ENCODE results near the gene NPLOC4.

Gene NPLOC4

GRCh38 chr17:81581758-81582157 is 55.2 kb downstream of the NPLOC4 start:
- Histone ChIP-seq H4K20me1 (ENCODE audit: low read depth, low read length) (no peaks in the 10 kb centered on the region), H3K79me2 (ENCODE audit: insufficient read depth, low read length) (no peaks in the 10 kb centered on the region), H3K9me3 (ENCODE audit: insufficient read depth, low read length) (no peaks in the 10 kb centered on the region), H3K4me2 (ENCODE audit: low read depth, low read length, poor library complexity, severe bottlenecking) (no peak overlapping the region), H3K36me3 (ENCODE audit: low read length) (peaks cover 15% of the 10 kb centered on the region; the same call in 1 of the 2 replicates), H3K27ac (ENCODE audit: low read depth, low read length) (no peak overlapping the region), H3K9me2 (replicated peaks; ENCODE audit: insufficient read depth, low read length) (no peaks in the 10 kb centered on the region), H3F3A (ENCODE audit: insufficient read depth) (no peaks in the 10 kb centered on the region), H2AFZ (ENCODE audit: low read depth, low read length, severe bottlenecking) (no peak overlapping the region), H3K4me3 (ENCODE audit: insufficient read depth, low read length, poor library complexity, severe bottlenecking) (no peak overlapping the region), H3K27me3 (ENCODE audit: low read length) (no peaks in the 10 kb centered on the region), H3K9ac (ENCODE audit: low read length) (no peak overlapping the region)
- TF ChIP-seq EZH2phosphoT487 (conservative IDR thresholded peaks at IDR 0.05; ENCODE audit: low read length) = no peak
- TF ChIP-seq CTCF (IDR thresholded peaks at IDR 0.05; ENCODE audit: insufficient read depth, low read length, poor library complexity, severe bottlenecking) = no peak

- TF ChIP-seq EZH2phosphoT487 (conservative IDR thresholded peaks at IDR 0.05; ENCODE audit: low read length) = no peak
- TF ChIP-seq CTCF (IDR thresholded peaks at IDR 0.05; ENCODE audit: insufficient read depth, low read length, poor library complexity, severe bottlenecking) = no peak
- Histone ChIP-seq H3F3A (ENCODE audit: insufficient read depth) (no peaks in the 10 kb centered on the region), H3K79me2 (ENCODE audit: insufficient read depth, low read length) (no peaks in the 10 kb centered on the region), H3K36me3 (ENCODE audit: low read length) (peaks cover 15% of the 10 kb centered on the region; the same call in 1 of the 2 replicates), H3K9me2 (replicated peaks; ENCODE audit: insufficient read depth, low read length) (no peaks in the 10 kb centered on the region), H4K20me1 (ENCODE audit: low read depth, low read length) (no peaks in the 10 kb centered on the region), H3K9ac (ENCODE audit: low read length) (no peak overlapping the region), H3K4me3 (ENCODE audit: insufficient read depth, low read length, poor library complexity, severe bottlenecking) (no peak overlapping the region), H3K9me3 (ENCODE audit: insufficient read depth, low read length) (no peaks in the 10 kb centered on the region), H3K4me2 (ENCODE audit: low read depth, low read length, poor library complexity, severe bottlenecking) (no peak overlapping the region), H3K27me3 (ENCODE audit: low read length) (no peaks in the 10 kb centered on the region), H3K27ac (ENCODE audit: low read depth, low read length) (no peak overlapping the region), H2AFZ (ENCODE audit: low read depth, low read length, severe bottlenecking) (no peak overlapping the region)
These were observed 56.4 kb downstream of the NPLOC4 start for GRCh38 chr17:81580481-81580880.

GRCh38 chr17:81579821-81580321 is 57.0 kb downstream of the NPLOC4 start:
- Histone ChIP-seq H3F3A (ENCODE audit: insufficient read depth) (no peaks in the 10 kb centered on the region), H3K4me3 (ENCODE audit: insufficient read depth, low read length, poor library complexity, severe bottlenecking) (no peak overlapping the region), H3K9ac (ENCODE audit: low read length) (no peak overlapping the region), H3K27ac (ENCODE audit: low read depth, low read length) (no peak overlapping the region), H3K79me2 (ENCODE audit: insufficient read depth, low read length) (no peaks in the 10 kb centered on the region), H3K36me3 (ENCODE audit: low read length) (peaks cover 15% of the 10 kb centered on the region; the same call in 1 of the 2 replicates), H4K20me1 (ENCODE audit: low read depth, low read length) (no peaks in the 10 kb centered on the region), H3K9me2 (replicated peaks; ENCODE audit: insufficient read depth, low read length) (no peaks in the 10 kb centered on the region), H3K27me3 (ENCODE audit: low read length) (no peaks in the 10 kb centered on the region), H3K4me2 (ENCODE audit: low read depth, low read length, poor library complexity, severe bottlenecking) (no peak overlapping the region), H2AFZ (ENCODE audit: low read depth, low read length, severe bottlenecking) (no peak overlapping the region), H3K9me3 (ENCODE audit: insufficient read depth, low read length) (no peaks in the 10 kb centered on the region)
- TF ChIP-seq CTCF (IDR thresholded peaks at IDR 0.05; ENCODE audit: insufficient read depth, low read length, poor library complexity, severe bottlenecking) (no peak), EZH2phosphoT487 (conservative IDR thresholded peaks at IDR 0.05; ENCODE audit: low read length) (no peak)
